Fibroblast of the aortic adventitia (primary cell): Measurements from ENCODE around the gene ERCC3. TPM values are rescaled to one million over a fixed set of nuclear protein-coding genes. Genes with fewer than 3 reads are reported as not detected.
A peak's percentile ranks its signal among the peaks of the same experiment; 100 is the strongest.

Experiments used
- DNase-seq: peaks from one replicate; pipeline ENCODE4 v3.0.0-alpha.2; 2010; ENCODE audit warnings: low read depth
- H3K4me3 ChIP-seq: 2 replicates; pipeline ENCODE4 v1.5.1; 2011; ENCODE audit warnings: low read depth, mild to moderate bottlenecking, control low read depth, low read length, moderate library complexity
- CTCF ChIP-seq: IDR thresholded peaks from 2 replicates; pipeline ENCODE4 v1.5.1; 2011; ENCODE audit warnings: mild to moderate bottlenecking, low read length, control low read depth, inconsistent platforms; ENCODE audit not compliant: insufficient read depth
- total RNA-seq: library from RNA; depleted of rRNA; stranded (reverse); fragments of >200 nt; gene quantifications from 2 replicates; pipeline ENCODE4 v1.2.3, GENCODE V29; 2012; ENCODE audit warnings: low replicate concordance

Gene ERCC3
- total RNA-seq, result 25.4 and 35.4 TPM in 2 replicates

- no peak for TF ChIP-seq CTCF
- peak within 1 kb of the TSS; percentile 96 for H3K4me3 ChIP-seq
- DNase-seq, result peak; percentile 75
Measured at GRCh38 chr2:127293748-127294562, at the start of gene ERCC3. TSS of gene ERCC3 (minus strand) at chr2:127294144. CDS start at chr2:127294081, 63 bp downstream.

- TF ChIP-seq CTCF, result no peak
- H3K4me3 ChIP-seq, result no peak overlapping the region
- no peak for DNase-seq
Measured at GRCh38 chr2:127343277-127343676, 49.3 kb upstream of the ERCC3 start.

GRCh38 chr2:127342101-127342500, 48.2 kb upstream of the ERCC3 start:
- TF ChIP-seq CTCF, result no peak
- no peak for DNase-seq
- H3K4me3 ChIP-seq, result no peak overlapping the region

GRCh38 chr2:127332335-127332734, 38.4 kb upstream of the ERCC3 start:
- H3K4me3 ChIP-seq, result no peak overlapping the region
- no peak for DNase-seq
- no peak for TF ChIP-seq CTCF

- no peak for TF ChIP-seq CTCF
- DNase-seq, result no peak
- no peak overlapping the region for H3K4me3 ChIP-seq
Measured at GRCh38 chr2:127330753-127331152, 36.8 kb upstream of the ERCC3 start.

- TF ChIP-seq CTCF, result no peak
- no peak overlapping the region for H3K4me3 ChIP-seq
- DNase-seq, result no peak
Measured at GRCh38 chr2:127326289-127326945, 32.5 kb upstream of the ERCC3 start.
